Forelimb muscle (tissue), 1 donor: ENCODE measurements around the gene NSUN4. TPM values are rescaled to one million over a fixed set of nuclear protein-coding genes. Genes with fewer than 3 reads are reported as not detected.
"Not testable (repeated sequence)": the region's sequence is repeated elsewhere in the genome, so short reads cannot be mapped to it uniquely, and the experiment has no call there.

Source experiments
- DNase-seq: peaks from one replicate; pipeline ENCODE4 v3.0.0-alpha.2; 2013; ENCODE audit warnings: low read depth
- polyA plus RNA-seq: library from polyadenylated mRNA; unstranded; fragments of 120-200 nt; gene quantifications from one replicate; pipeline ENCODE4 v1.2.1, GENCODE V29; 2013; ENCODE audit not compliant: insufficient read length

Gene NSUN4
- polyA plus RNA-seq, 1 donor = 14.3 TPM

GRCh38 chr1:46325285-46326076, 15.1 kb upstream of the NSUN4 start:
- not testable (repeated sequence) for DNase-seq

- DNase-seq = not testable (repeated sequence)
Measured at GRCh38 chr1:46328182-46328581, 12.4 kb upstream of the NSUN4 start.

GRCh38 chr1:46329807-46330206, 10.8 kb upstream of the NSUN4 start:
- not testable (repeated sequence) for DNase-seq

- not testable (repeated sequence) for DNase-seq
Measured at GRCh38 chr1:46330381-46330780, 10.2 kb upstream of the NSUN4 start.

- DNase-seq = not testable (repeated sequence)
Measured at GRCh38 chr1:46331786-46332540, 8.6 kb upstream of the NSUN4 start.

GRCh38 chr1:46333300-46334029, 7.1 kb upstream of the NSUN4 start:
- DNase-seq = no peak

- no peak for DNase-seq
Measured at GRCh38 chr1:46334030-46334384, 6.6 kb upstream of the NSUN4 start.

GRCh38 chr1:46335081-46335480, 5.5 kb upstream of the NSUN4 start:
- DNase-seq = no peak

GRCh38 chr1:46337409-46337808, 3.2 kb upstream of the NSUN4 start:
- not testable (repeated sequence) for DNase-seq

- DNase-seq = no peak
Measured at GRCh38 chr1:46341222-46342083, 846 bp downstream of the NSUN4 start.

- no peak for DNase-seq
Measured at GRCh38 chr1:46342084-46342656, 1.6 kb downstream of the NSUN4 start.

GRCh38 chr1:46342677-46343350, 2.2 kb downstream of the NSUN4 start:
- no peak for DNase-seq

- DNase-seq = no peak
Measured at GRCh38 chr1:46343351-46343695, 2.7 kb downstream of the NSUN4 start.

- no peak for DNase-seq
Measured at GRCh38 chr1:46343705-46344104, 3.1 kb downstream of the NSUN4 start.

GRCh38 chr1:46344481-46344880, 3.9 kb downstream of the NSUN4 start:
- no peak for DNase-seq

GRCh38 chr1:46345281-46345680, 4.7 kb downstream of the NSUN4 start:
- DNase-seq = no peak

- no peak for DNase-seq
Measured at GRCh38 chr1:46352363-46352762, 11.8 kb downstream of the NSUN4 start.

- not testable (repeated sequence) for DNase-seq
Measured at GRCh38 chr1:46355920-46356319, 15.3 kb downstream of the NSUN4 start.

- no peak for DNase-seq
Measured at GRCh38 chr1:46362158-46362557, 21.6 kb downstream of the NSUN4 start.

GRCh38 chr1:46363121-46363520, 22.5 kb downstream of the NSUN4 start:
- no peak for DNase-seq

GRCh38 chr1:46364612-46365011, 24.0 kb downstream of the NSUN4 start:
- no peak for DNase-seq
